T-cell (primary cell): Measurements from ENCODE around the gene ASIC3. TPM values are rescaled to one million over a fixed set of nuclear protein-coding genes. Genes with fewer than 3 reads are reported as not detected.

ENCODE experiments used
- ATAC-seq, 4 experiments: fragments of 200-7000 bp in 3 of 4; fragments of 150-1000 bp in 1 of 4; cut with Tn5 transposase; replicated peaks in 1 of 4; 1 replicate in 3 of 4; 2 replicates in 1 of 4; pipeline ENCODE4 v1.10.0; 2021; ENCODE audit warnings: moderate library complexity in 3 of 4, mild to moderate bottlenecking in 2 of 4, moderate number of reproducible peaks in 1 of 4
- CTCF ChIA-PET, 2 donors: fragments of 300-600 bp; sonication (Branson Sonifier 250); formaldehyde crosslinking; loops; one replicate each; lab custom pipeline; 2022; ENCODE audit warnings: antibody characterized with exemption in 2 of 2; lab: Charles Lee
- POLR2A ChIA-PET, 2 donors: fragments of 300-600 bp; sonication (Branson Sonifier 250); formaldehyde crosslinking; loops; one replicate each; lab custom pipeline; 2022; ENCODE audit warnings: antibody characterized with exemption in 2 of 2; lab: Charles Lee
- DNase-seq, 35 experiments: peaks; one replicate each; pipeline versions ENCODE4 v3.0.0 to v3.0.0-alpha.2; 2013 to 2023
- H3K27ac ChIP-seq: one replicate; pipeline ENCODE4 v1.5.1; 2013; ENCODE audit warnings: low read length
- H3K27me3 ChIP-seq, 2 experiments: replicated peaks in 1 of 2; 1 replicate in 1 of 2; 2 replicates in 1 of 2; pipeline versions ENCODE4 v1.6.1 to v1.7.0; 2013; ENCODE audit warnings: low read length in 1 of 2, mixed read lengths in 1 of 2; ENCODE audit not compliant: control insufficient read depth in 2 of 2, insufficient read depth in 2 of 2; ENCODE audit errors: extremely low read depth in 1 of 2
- H3K36me3 ChIP-seq, 2 donors: 1 replicate in 1 of 2; 2 replicates in 1 of 2; pipeline versions ENCODE4 v1.6.1 to v1.7.0; 2013; ENCODE audit warnings: low read length in 1 of 2; ENCODE audit not compliant: control insufficient read depth in 2 of 2, insufficient read depth in 1 of 2; ENCODE audit errors: extremely low read depth in 1 of 2
- H3K4me1 ChIP-seq, 2 experiments: 1 replicate in 1 of 2; 2 replicates in 1 of 2; pipeline versions ENCODE4 v1.6.1 to v1.7.0; 2013; ENCODE audit warnings: low read length in 2 of 2, mixed read lengths in 1 of 2; ENCODE audit not compliant: insufficient read depth in 2 of 2, control insufficient read depth in 1 of 2; ENCODE audit errors: extremely low read depth in 1 of 2
- H3K4me3 ChIP-seq, 2 donors: 1 replicate in 1 of 2; 2 replicates in 1 of 2; pipeline versions ENCODE4 v1.5.1 to v1.7.0; 2013; ENCODE audit warnings: mild to moderate bottlenecking in 2 of 2, low read length in 1 of 2, moderate library complexity in 1 of 2; ENCODE audit not compliant: control insufficient read depth in 1 of 2; ENCODE audit errors: extremely low read depth in 1 of 2
- H3K9me3 ChIP-seq: 2 replicates; pipeline ENCODE4 v1.7.0; 2013
- H3K27ac Mint-ChIP-seq, 2 donors: one replicate each; pipeline ENCODE4 v1.8.0; 2020 to 2021; ENCODE audit warnings: mild to moderate bottlenecking in 2 of 2, mixed read lengths in 2 of 2
- H3K27me3 Mint-ChIP-seq, 2 donors: one replicate each; pipeline ENCODE4 v1.8.0; 2021 to 2022; ENCODE audit warnings: mixed read lengths in 2 of 2
- H3K36me3 Mint-ChIP-seq: one replicate; pipeline ENCODE4 v1.8.0; 2021; ENCODE audit warnings: mixed read lengths
- H3K4me1 Mint-ChIP-seq, 3 donors: one replicate each; pipeline ENCODE4 v1.8.0; 2020 to 2022; ENCODE audit warnings: mixed read lengths in 3 of 3, mild to moderate bottlenecking in 1 of 3
- H3K4me3 Mint-ChIP-seq, 3 donors: one replicate each; pipeline ENCODE4 v1.8.0; 2020 to 2022; ENCODE audit warnings: mild to moderate bottlenecking in 3 of 3, mixed read lengths in 3 of 3, moderate library complexity in 3 of 3
- H3K9me3 Mint-ChIP-seq, 3 donors: one replicate each; pipeline ENCODE4 v1.8.0; 2020 to 2022; ENCODE audit warnings: mixed read lengths in 3 of 3
- WGBS: methylation state at CpG from one replicate; pipeline ENCODE4 v1.1.5; 2013; ENCODE audit warnings: missing lambda C conversion rate; ENCODE audit not compliant: insufficient coverage; 5-methylcytosine and 5-hydroxymethylcytosine counted together
- total RNA-seq, 35 experiments: library from RNA in 6 of 35; stranded (reverse) in 6 of 35; fragments of 120-200 nt in 1 of 35; gene quantifications; one replicate each; pipeline versions ENCODE4 v1.2.1 to v1.2.4 and lab custom pipeline; 2013 to 2026

ASIC3 gene
- total RNA-seq, 5 donors from 2014 or later (not counting 1 experiment from before 2014, with no cell fraction given), result 9.8 to 16.0 (median 11.9) TPM

DNA sequence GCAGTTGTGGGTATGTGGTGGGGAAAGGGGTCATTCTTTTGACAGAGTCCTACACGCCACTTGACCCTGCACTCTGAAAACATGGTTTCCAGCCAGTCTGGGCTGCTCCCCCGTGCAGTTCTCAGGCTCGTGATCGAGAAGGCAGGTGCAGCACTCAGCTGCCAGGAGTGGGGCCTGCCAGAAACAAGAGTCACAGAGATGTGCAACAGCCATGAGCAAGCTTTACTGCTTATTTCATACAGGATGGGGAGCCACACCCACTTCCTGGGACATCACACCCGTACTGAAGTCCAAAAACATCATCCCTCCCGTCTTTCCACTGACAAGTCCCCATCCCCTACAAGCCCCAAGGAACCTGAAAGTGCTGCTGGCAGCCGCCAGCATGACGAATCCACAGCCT lies 33.4 kb upstream of the ASIC3 start:
- POLR2A ChIA-PET, result interaction anchor here in 1 of 2 donors (0.5 to 1.6 kb wide), 3 partner anchors 11 to 611 kb away, joined by 3 to 10 read pairs (median 7); no protein-coding TSS in a partner anchor
- no peaks in the 10 kb centered on the region for H3K9me3 ChIP-seq
- H3K27ac Mint-ChIP-seq, result peak overlapping the region; percentile 98 to 100
- no peaks in the 10 kb centered on the region for H3K9me3 Mint-ChIP-seq
- peak in 7 of 35 experiments; percentile 20 to 52 (median 38) for DNase-seq
- H3K4me1 Mint-ChIP-seq, result peaks cover 82 to 88% (median 86%) of the 10 kb centered on the region in 3 donors
- H3K36me3 Mint-ChIP-seq, result peaks cover 10% of the 10 kb centered on the region
- 40% methylated on average over 8 of the region's 8 CpGs for WGBS
- H3K4me3 Mint-ChIP-seq, result peak overlapping the region; percentile 84 to 96 (median 90)
- peaks cover 0 to 11% of the 10 kb centered on the region in 2 donors for H3K27me3 Mint-ChIP-seq
- ATAC-seq, result peak in 1 of 4 experiments; percentile 11
- H3K27ac ChIP-seq, result peak overlapping the region; percentile 95
- no peak overlapping the region for H3K4me3 ChIP-seq
- peaks cover 0 to 26% of the 10 kb centered on the region in 2 experiments for H3K27me3 ChIP-seq
- CTCF ChIA-PET, result interaction anchor here (0.6 to 1.3 kb wide), 3 partner anchors 13 to 26 kb away, joined by 3 to 4 read pairs (median 4); partner anchors contain the start of gene ABCB8 (in 1 of the 2)
- H3K4me1 ChIP-seq, result peaks cover 43 to 94% of the 10 kb centered on the region in 2 experiments
- H3K36me3 ChIP-seq, result no peaks in the 10 kb centered on the region

- ATAC-seq (no peak), DNase-seq (no peak)
- H3K36me3 ChIP-seq, result no peaks in the 10 kb centered on the region
- ChIA-PET POLR2A (no interaction called here), CTCF (interaction anchor here in 1 of 2 donors (0.6 kb wide), 1 partner anchor 8 kb away, joined by 5 read pairs; the partner anchor contains the start of gene ATG9B)
- no peaks in the 10 kb centered on the region for H3K9me3 ChIP-seq
- H3K27ac ChIP-seq, result peak overlapping the region; percentile 95
- H3K4me3 ChIP-seq, result no peak overlapping the region
- H3K4me3 Mint-ChIP-seq, result peak overlapping the region in 1 of 3 donors; percentile 84
- H3K27me3 ChIP-seq, result peaks cover 5 to 34% of the 10 kb centered on the region in 2 experiments
- peaks cover 72 to 80% (median 80%) of the 10 kb centered on the region in 3 donors for H3K4me1 Mint-ChIP-seq
- H3K27me3 Mint-ChIP-seq, result peaks cover 0 to 13% of the 10 kb centered on the region in 2 donors
- peak overlapping the region; percentile 98 to 100 for H3K27ac Mint-ChIP-seq
- WGBS, result 89% methylated on average over 2 of the region's 5 CpGs
- no peaks in the 10 kb centered on the region for H3K9me3 Mint-ChIP-seq
- peaks cover 10% of the 10 kb centered on the region for H3K36me3 Mint-ChIP-seq
- H3K4me1 ChIP-seq, result peaks cover 33 to 84% of the 10 kb centered on the region in 2 experiments
These were observed 32.4 kb upstream of the ASIC3 start for GRCh38 chr7:151015967-151016366.

DNA sequence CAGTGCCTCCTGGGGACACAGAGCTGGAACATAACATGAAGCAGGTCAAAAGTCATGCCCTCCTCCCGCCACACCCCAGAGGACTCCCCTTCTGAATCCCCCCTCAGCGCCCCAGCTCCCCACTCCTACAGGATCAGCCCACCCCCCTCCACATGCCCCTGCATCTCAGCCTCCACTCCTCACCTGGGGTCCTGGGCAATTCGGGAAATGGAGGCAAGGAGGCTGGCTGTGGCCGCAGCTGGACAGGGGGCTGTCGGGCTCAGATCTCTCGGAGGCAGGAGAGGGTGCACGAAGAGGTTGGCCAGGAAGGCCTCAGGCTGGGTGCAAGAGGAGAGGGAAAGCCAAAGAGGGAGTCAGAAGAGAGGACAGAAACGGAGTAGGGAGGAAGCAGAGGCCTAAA lies 31.8 kb upstream of the ASIC3 start:
- Histone ChIP-seq H3K9me3 (no peaks in the 10 kb centered on the region), H3K4me1 (peaks cover 32 to 79% of the 10 kb centered on the region in 2 experiments), H3K27ac (no peak overlapping the region), H3K27me3 (peaks cover 5 to 39% of the 10 kb centered on the region in 2 experiments), H3K4me3 (no peak overlapping the region), H3K36me3 (no peaks in the 10 kb centered on the region)
- ChIA-PET POLR2A (no interaction called here), CTCF (interaction anchor here in 1 of 2 donors (1.0 to 3.8 kb wide), 2 partner anchors 9 to 12 kb away, joined by 4 to 19 read pairs; partner anchors contain the start of gene ABCB8)
- Mint-ChIP-seq H3K36me3 (peaks cover 10% of the 10 kb centered on the region), H3K27ac (peak overlapping the region; percentile 98 to 100), H3K9me3 (no peaks in the 10 kb centered on the region), H3K4me1 (peaks cover 69 to 76% (median 76%) of the 10 kb centered on the region in 3 donors), H3K4me3 (peak overlapping the region in 1 of 3 donors; percentile 84), H3K27me3 (peaks cover 0 to 16% of the 10 kb centered on the region in 2 donors)
- DNase-seq (no peak), ATAC-seq (no peak)
- WGBS, result 94% methylated on average over 5 of the region's 8 CpGs

- peak overlapping the region in 2 of 3 donors; percentile 83 to 84 for H3K4me3 Mint-ChIP-seq
- POLR2A ChIA-PET, result no interaction called here
These were observed 31.4 kb upstream of the ASIC3 start for GRCh38 chr7:151016942-151017341.

GRCh38 chr7:151017370-151017952 lies 30.9 kb upstream of the ASIC3 start:
- H3K9me3 ChIP-seq, result no peaks in the 10 kb centered on the region
- ChIA-PET CTCF (interaction anchor here (0.7 to 3.8 kb wide), 9 partner anchors 8 to 471 kb away, joined by 3 to 19 read pairs (median 3); partner anchors contain the start of gene ABCB8 (in 2 of the 2)), POLR2A (no interaction called here)
- H3K27me3 Mint-ChIP-seq, result peaks cover 0 to 15% of the 10 kb centered on the region in 2 donors
- peaks cover 59 to 67% (median 66%) of the 10 kb centered on the region in 3 donors for H3K4me1 Mint-ChIP-seq
- WGBS, result 62% methylated on average over 8 of the region's 13 CpGs
- peak overlapping the region; percentile 49 to 53 for H3K4me3 ChIP-seq
- H3K36me3 Mint-ChIP-seq, result peaks cover 7% of the 10 kb centered on the region
- H3K4me3 Mint-ChIP-seq, result peak overlapping the region; percentile 77 to 84 (median 83)
- peaks cover 5 to 40% of the 10 kb centered on the region in 2 experiments for H3K27me3 ChIP-seq
- DNase-seq (peak in 1 of 35 experiments; percentile 37), ATAC-seq (no peak)
- peak overlapping the region; percentile 63 to 98 for H3K27ac Mint-ChIP-seq
- H3K36me3 ChIP-seq, result no peaks in the 10 kb centered on the region
- H3K27ac ChIP-seq, result peak overlapping the region; percentile 41
- no peaks in the 10 kb centered on the region for H3K9me3 Mint-ChIP-seq
- peaks cover 29 to 71% of the 10 kb centered on the region in 2 experiments for H3K4me1 ChIP-seq

More at GRCh38 chr7:151016942-151017341, 31.4 kb upstream of the ASIC3 start:
- DNase-seq (peak in 1 of 35 experiments; percentile 38), ATAC-seq (no peak)
- CTCF ChIA-PET, result interaction anchor here in 1 of 2 donors (1.0 to 3.8 kb wide), 2 partner anchors 9 to 11 kb away, joined by 4 to 19 read pairs; partner anchors contain the start of gene ABCB8
- Histone ChIP-seq H3K4me3 (no peak overlapping the region), H3K27me3 (peaks cover 5 to 40% of the 10 kb centered on the region in 2 experiments), H3K27ac (no peak overlapping the region), H3K36me3 (no peaks in the 10 kb centered on the region), H3K9me3 (no peaks in the 10 kb centered on the region), H3K4me1 (peaks cover 32 to 75% of the 10 kb centered on the region in 2 experiments)
- H3K27ac Mint-ChIP-seq, result peak overlapping the region; percentile 66 to 98
- H3K27me3 Mint-ChIP-seq, result peaks cover 0 to 16% of the 10 kb centered on the region in 2 donors
- no peaks in the 10 kb centered on the region for H3K9me3 Mint-ChIP-seq
- 81% methylated on average over 15 of the region's 15 CpGs for WGBS
- H3K4me1 Mint-ChIP-seq, result peaks cover 64 to 72% (median 71%) of the 10 kb centered on the region in 3 donors
- H3K36me3 Mint-ChIP-seq, result peaks cover 10% of the 10 kb centered on the region

DNA sequence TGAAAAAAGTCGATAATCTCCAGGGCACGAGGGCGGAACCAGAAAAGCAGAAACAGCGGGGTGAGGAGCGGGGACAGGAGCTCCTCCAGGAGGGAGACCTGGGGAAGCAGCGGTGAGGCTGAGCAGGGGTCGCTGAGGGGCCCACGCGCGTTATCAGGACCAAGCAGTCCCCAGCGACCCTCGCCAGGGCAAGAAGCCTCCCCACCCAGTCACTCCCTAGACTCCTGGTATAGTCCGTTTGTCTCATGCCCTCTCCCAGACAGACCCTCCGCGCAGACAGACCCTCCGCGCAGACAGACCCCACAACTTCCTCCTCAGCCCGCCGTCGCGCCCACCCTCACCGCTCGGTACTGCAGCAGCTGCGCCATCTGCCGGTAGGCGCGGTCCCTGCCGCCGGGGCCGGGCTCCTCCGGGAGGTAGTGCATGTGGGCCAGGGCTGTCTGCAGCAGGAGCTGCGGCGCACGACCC lies 30.3 kb upstream of the ASIC3 start:
- CTCF ChIA-PET, result interaction anchor here (0.7 to 3.8 kb wide), 14 partner anchors 9 to 471 kb away, joined by 3 to 19 read pairs (median 3); partner anchors contain the start of genes ABCB8 (in 2 of the 2) and FASTK (in 1 of the 2)
- Mint-ChIP-seq H3K27ac (peak overlapping the region; percentile 63 to 98), H3K4me1 (peaks cover 54 to 62% (median 61%) of the 10 kb centered on the region in 3 donors), H3K9me3 (no peaks in the 10 kb centered on the region), H3K36me3 (peaks cover 5% of the 10 kb centered on the region), H3K4me3 (peak overlapping the region; percentile 77 to 84 (median 83)), H3K27me3 (peaks cover 0 to 15% of the 10 kb centered on the region in 2 donors)
- peaks cover 25 to 65% of the 10 kb centered on the region in 2 experiments for H3K4me1 ChIP-seq
- ATAC-seq (peak; percentile 56 to 76 (median 64)), DNase-seq (peak; percentile 43 to 87 (median 72))
- no peaks in the 10 kb centered on the region for H3K9me3 ChIP-seq
- H3K4me3 ChIP-seq, result peak overlapping the region; percentile 49 to 53
- peak overlapping the region; percentile 41 for H3K27ac ChIP-seq
- 9% methylated on average over 22 of the region's 34 CpGs for WGBS
- no peaks in the 10 kb centered on the region for H3K36me3 ChIP-seq
- POLR2A ChIA-PET, result interaction anchor here in 1 of 2 donors (0.9 to 1.0 kb wide), 2 partner anchors 10 kb away, joined by 3 read pairs; partner anchors contain the start of gene ABCB8
- peaks cover 5 to 42% of the 10 kb centered on the region in 2 experiments for H3K27me3 ChIP-seq
